Type B pancreatic cell (in vitro differentiated cells): ENCODE data around the gene PACC1. TPM values are rescaled to one million over a fixed set of nuclear protein-coding genes. Genes with fewer than 3 reads are reported as not detected.
"Not testable (repeated sequence)": the region's sequence is repeated elsewhere in the genome, so short reads cannot be mapped to it uniquely, and the experiment has no call there.

Experiments
- DNase-seq: peaks from one replicate; pipeline ENCODE4 v3.0.0; 2021; ENCODE audit warnings: mixed read lengths; ENCODE audit not compliant: unreplicated experiment; ENCODE audit errors: extremely low spot score
- H3K27ac Mint-ChIP-seq: 2 replicates; pipeline ENCODE4 v1.8.0; 2021; ENCODE audit warnings: mild to moderate bottlenecking, mixed read lengths
- H3K27me3 Mint-ChIP-seq: 2 replicates; pipeline ENCODE4 v1.8.0; 2021; ENCODE audit warnings: mixed read lengths
- H3K36me3 Mint-ChIP-seq: 2 replicates; pipeline ENCODE4 v1.8.0; 2021; ENCODE audit warnings: mixed read lengths
- H3K4me1 Mint-ChIP-seq: one replicate; pipeline ENCODE4 v1.8.0; 2021; ENCODE audit warnings: mixed read lengths; ENCODE audit not compliant: unreplicated experiment
- H3K4me3 Mint-ChIP-seq: 2 replicates; pipeline ENCODE4 v1.8.0; 2021; ENCODE audit warnings: mild to moderate bottlenecking, mixed read lengths
- H3K9me3 Mint-ChIP-seq: 2 replicates; pipeline ENCODE4 v1.8.0; 2021; ENCODE audit warnings: mixed read lengths
- total RNA-seq: library from RNA; stranded (reverse); gene quantifications from 2 replicates; pipeline ENCODE4 v1.2.1, GENCODE V29; 2021; ENCODE audit warnings: low replicate concordance
- TF ChIP-seq, protein P1 (sequence below): fragments of 200-600 bp; sonication (generic); conservative IDR thresholded peaks from 2 replicates; pipeline ENCODE4 v1.5.0; 2021; ENCODE audit warnings: antibody characterized with exemption, mild to moderate bottlenecking

Gene PACC1
- total RNA-seq, 1 donor from 2014 or later: 20.4 TPM

DNA sequence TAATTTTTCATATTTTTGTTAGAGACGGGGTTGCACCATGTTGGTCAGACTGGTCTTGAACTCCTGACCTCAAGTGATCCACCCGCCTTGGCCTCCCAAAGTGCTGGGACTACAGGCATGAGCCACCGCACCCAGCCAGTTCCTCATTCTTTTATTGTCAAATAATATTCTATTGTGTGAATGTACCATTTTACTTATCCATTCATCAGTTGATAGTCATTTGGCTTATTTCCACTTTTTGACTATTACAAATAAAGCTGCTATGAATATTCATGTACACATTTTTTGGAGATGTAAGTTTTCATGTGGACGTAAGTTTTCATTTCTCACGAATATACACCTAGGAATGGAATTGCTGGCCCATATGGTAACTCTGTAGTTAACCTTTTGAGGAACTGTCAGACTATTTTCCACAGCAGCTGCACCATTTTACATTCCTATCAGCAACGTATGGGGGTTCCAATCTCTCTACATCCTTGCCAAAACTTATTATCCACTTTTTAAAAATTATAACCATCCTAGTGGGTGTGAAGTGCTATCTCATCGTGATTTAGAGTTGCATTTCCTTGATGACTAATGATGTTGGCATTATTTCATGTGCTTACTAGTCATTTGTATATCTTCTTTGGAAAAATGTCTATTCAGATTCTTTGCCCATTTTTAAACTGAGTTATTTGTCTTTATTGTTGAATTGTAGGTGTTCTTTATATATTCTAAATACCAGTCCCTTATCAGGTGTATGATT is 12.7 kb downstream of the PACC1 start:
- H3K27ac Mint-ChIP-seq: no peak overlapping the region
- TF ChIP-seq, protein P1, sequence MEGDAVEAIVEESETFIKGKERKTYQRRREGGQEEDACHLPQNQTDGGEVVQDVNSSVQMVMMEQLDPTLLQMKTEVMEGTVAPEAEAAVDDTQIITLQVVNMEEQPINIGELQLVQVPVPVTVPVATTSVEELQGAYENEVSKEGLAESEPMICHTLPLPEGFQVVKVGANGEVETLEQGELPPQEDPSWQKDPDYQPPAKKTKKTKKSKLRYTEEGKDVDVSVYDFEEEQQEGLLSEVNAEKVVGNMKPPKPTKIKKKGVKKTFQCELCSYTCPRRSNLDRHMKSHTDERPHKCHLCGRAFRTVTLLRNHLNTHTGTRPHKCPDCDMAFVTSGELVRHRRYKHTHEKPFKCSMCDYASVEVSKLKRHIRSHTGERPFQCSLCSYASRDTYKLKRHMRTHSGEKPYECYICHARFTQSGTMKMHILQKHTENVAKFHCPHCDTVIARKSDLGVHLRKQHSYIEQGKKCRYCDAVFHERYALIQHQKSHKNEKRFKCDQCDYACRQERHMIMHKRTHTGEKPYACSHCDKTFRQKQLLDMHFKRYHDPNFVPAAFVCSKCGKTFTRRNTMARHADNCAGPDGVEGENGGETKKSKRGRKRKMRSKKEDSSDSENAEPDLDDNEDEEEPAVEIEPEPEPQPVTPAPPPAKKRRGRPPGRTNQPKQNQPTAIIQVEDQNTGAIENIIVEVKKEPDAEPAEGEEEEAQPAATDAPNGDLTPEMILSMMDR: no peak
- H3K9me3 Mint-ChIP-seq: peaks cover 9% of the 10 kb centered on the region
- no peaks in the 10 kb centered on the region for H3K4me1 Mint-ChIP-seq
- no peaks in the 10 kb centered on the region for H3K27me3 Mint-ChIP-seq
- peaks cover 49% of the 10 kb centered on the region for H3K36me3 Mint-ChIP-seq
- no peak for DNase-seq
- H3K4me3 Mint-ChIP-seq: no peak overlapping the region

DNA sequence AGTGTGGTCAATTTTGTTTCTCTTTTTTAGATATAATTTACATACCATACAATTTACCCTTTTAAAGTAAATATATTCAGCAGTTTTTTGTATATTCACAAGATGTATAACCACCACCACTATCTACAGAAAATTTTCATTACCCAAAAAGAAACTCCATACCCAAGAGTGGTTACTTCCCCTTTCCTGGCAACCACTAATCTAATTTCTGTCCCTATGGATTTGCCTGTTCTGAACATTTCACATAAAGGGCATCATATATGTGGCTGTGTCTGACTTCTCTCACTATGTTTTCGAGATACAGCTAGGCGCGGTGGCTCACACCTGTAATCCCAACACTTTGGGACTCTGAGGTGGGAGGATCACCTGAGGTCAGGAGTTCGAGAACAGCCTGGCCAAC is 13.6 kb downstream of the PACC1 start:
- Mint-ChIP-seq H3K36me3 (peaks cover 58% of the 10 kb centered on the region), H3K4me1 (no peaks in the 10 kb centered on the region), H3K27me3 (no peaks in the 10 kb centered on the region), H3K27ac (no peak overlapping the region), H3K9me3 (peaks cover 9% of the 10 kb centered on the region), H3K4me3 (no peak overlapping the region)
- TF ChIP-seq, protein P1: no peak
- no peak for DNase-seq

DNA sequence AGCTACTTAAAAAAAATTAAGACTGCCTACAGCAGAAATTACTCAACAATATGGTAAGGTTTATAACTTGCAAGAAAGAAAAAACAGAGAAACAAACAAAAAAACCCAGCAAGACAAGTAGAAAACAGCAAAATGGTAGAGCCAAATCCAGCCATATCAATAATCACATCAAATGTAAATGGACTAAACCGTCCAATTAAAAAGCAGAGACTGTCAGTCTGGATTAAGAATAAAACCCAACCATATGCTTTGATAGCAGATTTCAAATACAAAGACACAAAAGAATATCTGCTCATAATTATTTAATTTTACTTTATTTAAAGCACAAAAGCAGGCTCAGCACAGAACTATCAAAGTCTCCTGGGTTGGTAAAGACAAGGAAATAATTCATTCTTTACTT is 17.5 kb downstream of the PACC1 start:
- no peak for DNase-seq
- TF ChIP-seq, protein P1: no peak
- H3K9me3 Mint-ChIP-seq: peaks cover 7% of the 10 kb centered on the region
- H3K27me3 Mint-ChIP-seq: no peaks in the 10 kb centered on the region
- H3K4me1 Mint-ChIP-seq: no peaks in the 10 kb centered on the region
- H3K36me3 Mint-ChIP-seq: peaks cover 40% of the 10 kb centered on the region
- no peak overlapping the region for H3K4me3 Mint-ChIP-seq
- H3K27ac Mint-ChIP-seq: no peak overlapping the region

DNA sequence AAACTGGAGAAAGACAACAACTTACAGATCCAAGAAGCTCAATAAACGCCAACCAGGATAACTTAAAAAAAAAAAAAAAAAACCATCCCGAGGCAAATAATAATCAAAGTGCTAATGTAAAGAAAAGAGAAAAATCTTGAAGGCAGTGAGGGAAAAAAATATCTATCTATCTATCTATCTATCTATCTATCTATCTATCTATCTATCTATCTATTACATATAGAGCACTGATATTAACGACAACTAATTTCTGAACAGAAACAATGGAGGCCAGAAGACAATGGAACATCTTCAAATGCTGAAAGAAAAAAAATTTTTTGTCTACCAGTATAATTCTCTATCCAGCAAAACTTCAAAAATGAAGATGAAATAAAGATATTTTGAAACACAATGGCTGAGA is 18.0 kb downstream of the PACC1 start:
- peaks cover 5% of the 10 kb centered on the region for H3K9me3 Mint-ChIP-seq
- no peak overlapping the region for H3K4me3 Mint-ChIP-seq
- no peak overlapping the region for H3K27ac Mint-ChIP-seq
- no peaks in the 10 kb centered on the region for H3K27me3 Mint-ChIP-seq
- no peak for DNase-seq
- H3K36me3 Mint-ChIP-seq: peaks cover 42% of the 10 kb centered on the region
- no peaks in the 10 kb centered on the region for H3K4me1 Mint-ChIP-seq
- TF ChIP-seq, protein P1: no peak

DNA sequence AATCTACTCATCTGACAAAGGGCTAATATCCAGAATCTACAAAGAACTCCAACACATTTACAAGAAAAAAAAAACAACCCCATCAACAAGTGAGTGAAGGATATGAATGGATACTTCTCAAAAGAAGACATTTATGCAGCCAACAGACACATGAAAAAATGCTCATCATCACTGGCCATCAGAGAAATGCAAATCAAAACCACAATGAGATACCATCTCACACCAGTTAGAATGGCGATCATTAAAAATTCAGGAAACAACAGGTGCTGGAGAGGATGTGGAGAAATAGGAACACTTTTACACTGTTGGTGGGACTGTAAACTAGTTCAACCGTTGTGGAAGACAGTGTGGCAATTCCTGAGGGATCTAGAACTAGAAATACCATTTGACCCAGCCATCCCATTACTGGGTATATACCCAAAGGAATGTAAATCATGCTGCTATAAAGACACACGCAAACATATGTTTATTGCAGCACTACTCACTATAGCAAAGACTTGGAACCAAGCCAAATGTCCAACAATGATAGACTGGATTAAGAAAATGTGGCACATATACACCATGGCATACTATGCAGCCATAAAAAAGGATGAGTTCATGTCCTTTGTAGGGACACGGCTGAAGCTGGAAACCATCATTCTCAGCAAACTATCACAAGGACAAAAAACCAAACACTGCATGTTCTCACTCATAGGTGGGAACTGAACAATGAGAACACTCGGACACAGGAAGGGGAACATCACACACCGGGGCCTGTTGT is 18.8 kb downstream of the PACC1 start:
- peaks cover 44% of the 10 kb centered on the region for H3K36me3 Mint-ChIP-seq
- not testable (repeated sequence) for DNase-seq, H3K27me3 Mint-ChIP-seq, H3K9me3 Mint-ChIP-seq, H3K4me1 Mint-ChIP-seq, H3K27ac Mint-ChIP-seq, H3K4me3 Mint-ChIP-seq
